PFSK-1 (cell line): ENCODE results near the gene MSI2.

Experiments
- FOXP2 ChIP-seq: optimal IDR thresholded peaks from 2 replicates; pipeline ENCODE3; 2011; ENCODE audit warnings: borderline replicate concordance, control low read depth, inconsistent platforms; ENCODE audit not compliant: insufficient read depth; ENCODE audit errors: extremely low read length, extremely low read depth
- POLR2AphosphoS5 ChIP-seq: IDR thresholded peaks from 2 replicates; pipeline ENCODE4 v1.6.1; 2012; ENCODE audit warnings: low read depth, mild to moderate bottlenecking, control low read depth, low read length, moderate library complexity
- SIN3A ChIP-seq: IDR thresholded peaks from 2 replicates; pipeline ENCODE4 v1.6.1; 2012; ENCODE audit warnings: mild to moderate bottlenecking, low read length, moderate library complexity, borderline replicate concordance; ENCODE audit not compliant: insufficient read depth
- TAF1 ChIP-seq: IDR thresholded peaks from 2 replicates; pipeline ENCODE4 v1.6.1; 2012; ENCODE audit warnings: low read length, control low read depth, borderline replicate concordance; ENCODE audit not compliant: insufficient read depth
- TF ChIP-seq, protein P1 (sequence below), 2 experiments: IDR thresholded peaks; 2 replicates each; pipeline versions ENCODE4 v1.6.1 to v1.8.0; 2011 to 2012; ENCODE audit warnings: low read depth in 2 of 2, low read length in 2 of 2, control low read depth in 1 of 2, inconsistent platforms in 1 of 2, mild to moderate bottlenecking in 1 of 2, moderate library complexity in 1 of 2; ENCODE audit not compliant: insufficient read depth in 1 of 2

MSI2 gene

DNA sequence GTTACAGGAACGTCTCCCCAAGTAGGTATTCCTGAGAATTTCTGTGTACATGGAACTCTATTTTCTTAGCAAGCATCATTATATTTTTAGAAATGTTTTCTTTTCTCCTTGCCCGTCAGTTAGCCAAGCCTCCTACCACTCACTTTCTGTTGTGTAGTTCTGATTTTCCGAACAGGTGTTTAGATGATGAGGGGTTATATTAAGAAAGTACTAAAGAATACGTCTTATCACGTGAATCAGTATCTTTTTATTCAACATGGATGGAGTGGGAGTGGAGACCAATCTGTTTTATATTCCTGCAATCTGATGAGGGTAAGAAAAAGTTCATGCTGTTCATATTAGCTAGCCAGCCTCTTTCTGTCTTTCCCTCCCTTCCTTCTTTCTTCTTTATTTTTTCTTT, 29.4 kb downstream of the MSI2 start:
- TF ChIP-seq SIN3A (no peak), TAF1 (no peak), POLR2AphosphoS5 (no peak), FOXP2 (no peak)
- TF ChIP-seq, protein P1, sequence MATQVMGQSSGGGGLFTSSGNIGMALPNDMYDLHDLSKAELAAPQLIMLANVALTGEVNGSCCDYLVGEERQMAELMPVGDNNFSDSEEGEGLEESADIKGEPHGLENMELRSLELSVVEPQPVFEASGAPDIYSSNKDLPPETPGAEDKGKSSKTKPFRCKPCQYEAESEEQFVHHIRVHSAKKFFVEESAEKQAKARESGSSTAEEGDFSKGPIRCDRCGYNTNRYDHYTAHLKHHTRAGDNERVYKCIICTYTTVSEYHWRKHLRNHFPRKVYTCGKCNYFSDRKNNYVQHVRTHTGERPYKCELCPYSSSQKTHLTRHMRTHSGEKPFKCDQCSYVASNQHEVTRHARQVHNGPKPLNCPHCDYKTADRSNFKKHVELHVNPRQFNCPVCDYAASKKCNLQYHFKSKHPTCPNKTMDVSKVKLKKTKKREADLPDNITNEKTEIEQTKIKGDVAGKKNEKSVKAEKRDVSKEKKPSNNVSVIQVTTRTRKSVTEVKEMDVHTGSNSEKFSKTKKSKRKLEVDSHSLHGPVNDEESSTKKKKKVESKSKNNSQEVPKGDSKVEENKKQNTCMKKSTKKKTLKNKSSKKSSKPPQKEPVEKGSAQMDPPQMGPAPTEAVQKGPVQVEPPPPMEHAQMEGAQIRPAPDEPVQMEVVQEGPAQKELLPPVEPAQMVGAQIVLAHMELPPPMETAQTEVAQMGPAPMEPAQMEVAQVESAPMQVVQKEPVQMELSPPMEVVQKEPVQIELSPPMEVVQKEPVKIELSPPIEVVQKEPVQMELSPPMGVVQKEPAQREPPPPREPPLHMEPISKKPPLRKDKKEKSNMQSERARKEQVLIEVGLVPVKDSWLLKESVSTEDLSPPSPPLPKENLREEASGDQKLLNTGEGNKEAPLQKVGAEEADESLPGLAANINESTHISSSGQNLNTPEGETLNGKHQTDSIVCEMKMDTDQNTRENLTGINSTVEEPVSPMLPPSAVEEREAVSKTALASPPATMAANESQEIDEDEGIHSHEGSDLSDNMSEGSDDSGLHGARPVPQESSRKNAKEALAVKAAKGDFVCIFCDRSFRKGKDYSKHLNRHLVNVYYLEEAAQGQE (IDR thresholded peaks at IDR 0.05; ENCODE audit: insufficient read depth in 1 of 2, low read depth in 2 of 2, low read length in 2 of 2): no peak

DNA sequence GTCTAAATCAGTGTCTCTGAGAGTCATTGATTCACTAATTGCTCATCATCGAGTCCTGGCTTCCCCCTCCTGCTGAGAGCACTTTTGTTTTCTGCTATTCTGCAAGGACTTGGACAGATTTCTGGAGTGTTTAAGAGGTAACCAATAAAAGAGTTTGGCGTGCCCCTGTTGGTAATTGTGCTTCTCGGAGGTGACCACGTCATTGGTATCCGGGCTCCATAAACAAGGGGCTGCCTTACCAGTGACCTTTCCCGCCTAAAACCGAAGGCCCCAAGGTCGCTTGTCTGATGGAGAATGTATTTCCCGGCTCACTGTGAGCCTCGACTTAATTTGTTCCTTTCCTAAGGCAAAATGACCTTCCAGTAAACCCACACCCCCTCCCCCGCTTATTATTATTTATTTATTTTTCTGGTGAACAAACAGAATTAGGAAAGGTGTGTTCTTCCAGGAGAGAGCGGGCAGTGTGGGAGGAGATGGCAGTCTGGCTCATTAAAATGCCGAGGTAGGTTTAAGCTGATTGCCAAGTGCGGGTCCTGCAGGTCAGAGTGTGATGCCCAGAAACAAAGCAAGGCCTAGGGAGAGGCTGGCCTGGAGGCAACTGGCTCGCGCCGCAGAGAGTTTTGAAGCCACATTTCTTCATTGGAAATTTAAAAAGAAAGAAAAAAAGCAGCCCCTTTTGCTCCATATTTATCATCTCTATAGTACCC, 30.2 kb downstream of the MSI2 start:
- TF ChIP-seq FOXP2 (no peak), TAF1 (no peak), SIN3A (no peak), POLR2AphosphoS5 (no peak)
- TF ChIP-seq, protein P1 (IDR thresholded peaks at IDR 0.05; ENCODE audit: insufficient read depth in 1 of 2, low read depth in 2 of 2, low read length in 2 of 2): no peak

DNA sequence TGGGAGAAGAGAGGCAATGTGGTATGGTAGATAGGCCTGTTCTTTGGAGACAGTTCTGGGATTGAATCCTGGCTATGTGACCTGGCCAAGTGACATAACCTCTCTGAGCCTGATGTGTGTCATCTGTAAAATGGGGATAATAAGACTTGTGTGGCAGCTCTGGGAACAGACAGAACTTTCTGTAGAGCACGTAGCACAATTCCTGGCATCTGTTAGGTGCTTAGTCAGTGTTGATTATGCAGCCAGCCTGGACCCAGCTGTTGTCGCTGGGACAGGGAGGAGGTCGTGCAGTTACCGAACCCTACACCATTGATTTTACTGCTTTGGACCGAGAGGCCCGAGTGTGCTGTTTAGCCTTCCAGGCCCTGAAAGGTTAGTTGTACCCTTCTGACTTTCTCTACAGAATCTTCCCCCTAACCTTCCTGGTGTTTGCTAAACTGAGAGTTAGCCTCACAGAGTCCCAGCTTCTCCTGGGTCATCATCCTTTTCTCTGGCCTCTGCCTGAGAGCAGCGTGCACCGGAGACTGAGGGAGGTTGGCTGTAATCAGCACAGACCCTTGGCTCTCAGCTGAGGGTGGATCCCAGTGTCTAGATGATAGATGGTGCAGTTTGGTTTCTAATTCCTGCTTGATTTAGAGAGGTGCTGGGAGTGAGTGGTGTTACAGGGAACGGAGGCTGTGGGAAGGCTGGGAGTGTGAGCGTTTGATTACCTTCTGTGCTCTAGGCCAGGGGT, 31.9 kb downstream of the MSI2 start:
- TF ChIP-seq POLR2AphosphoS5 (no peak), TAF1 (no peak), FOXP2 (no peak), SIN3A (no peak)
- TF ChIP-seq, protein P1 (IDR thresholded peaks at IDR 0.05; ENCODE audit: insufficient read depth in 1 of 2, low read depth in 2 of 2, low read length in 2 of 2): no peak

DNA sequence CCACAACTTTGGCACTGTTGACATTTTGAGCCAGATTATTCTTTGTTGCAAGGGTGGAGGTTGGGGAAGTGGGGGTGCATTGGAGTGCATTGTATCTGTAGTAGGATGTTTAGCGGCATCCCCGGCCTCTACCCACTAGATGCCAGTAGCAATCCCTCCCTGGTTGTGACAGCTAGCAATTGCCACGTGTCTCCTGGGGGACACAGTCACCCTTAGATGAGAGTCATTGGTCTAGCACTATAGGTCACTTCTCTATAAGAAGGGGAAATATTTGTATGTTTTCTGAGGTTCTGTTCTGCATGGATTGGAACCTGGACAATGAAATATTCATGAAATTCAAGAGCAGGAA, 32.4 kb downstream of the MSI2 start:
- TF ChIP-seq, protein P1 (IDR thresholded peaks at IDR 0.05; ENCODE audit: insufficient read depth in 1 of 2, low read depth in 2 of 2, low read length in 2 of 2): no peak
- no peak for TF ChIP-seq POLR2AphosphoS5
- no peak for TF ChIP-seq SIN3A
- TF ChIP-seq FOXP2: no peak
- TF ChIP-seq TAF1: no peak
